Dedifferentiated amniotic fluid mesenchymal stem cell (primary cell): ENCODE results near the gene ZNF524.
A peak's percentile ranks its signal among the peaks of the same experiment; 100 is the strongest.
"Not testable (repeated sequence)": the region's sequence is repeated elsewhere in the genome, so short reads cannot be mapped to it uniquely, and the experiment has no call there.

Experiments
- DNase-seq: peaks from one replicate; pipeline ENCODE4 v3.0.0-alpha.2; 2016; ENCODE audit errors: extremely low spot score

ZNF524 gene

DNA sequence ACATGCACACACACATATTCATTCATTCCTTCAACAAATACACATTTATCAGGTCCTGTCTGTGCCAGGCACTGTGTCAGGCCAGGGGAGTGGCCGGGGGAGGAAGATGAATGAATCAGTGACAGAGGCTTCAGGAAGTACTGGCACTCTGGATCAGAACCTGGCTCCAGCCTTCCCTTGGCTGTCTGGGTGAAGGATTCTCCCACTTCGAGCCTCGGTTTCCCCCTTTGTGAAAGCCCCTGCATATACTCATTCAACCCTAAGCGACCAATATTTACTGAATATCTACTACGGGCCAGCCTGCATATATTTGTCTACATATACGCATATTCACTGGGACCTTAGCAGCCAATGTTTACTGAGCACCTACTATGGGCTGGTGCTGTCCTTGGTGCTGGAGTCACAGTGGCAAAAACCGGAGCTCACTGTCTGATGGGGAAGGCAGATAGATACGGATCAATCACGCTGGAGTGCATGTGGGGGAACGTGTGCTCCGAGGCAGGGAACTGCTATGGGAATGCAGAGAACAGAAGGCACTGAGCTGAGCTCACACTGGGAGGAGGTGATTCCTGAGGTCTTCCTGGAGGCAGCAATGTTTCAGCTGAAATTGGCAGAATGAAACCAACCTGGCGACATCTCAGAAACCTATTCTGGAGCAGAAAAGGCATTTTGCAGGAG, 18.8 kb upstream of the ZNF524 start:
- DNase-seq: no peak

DNA sequence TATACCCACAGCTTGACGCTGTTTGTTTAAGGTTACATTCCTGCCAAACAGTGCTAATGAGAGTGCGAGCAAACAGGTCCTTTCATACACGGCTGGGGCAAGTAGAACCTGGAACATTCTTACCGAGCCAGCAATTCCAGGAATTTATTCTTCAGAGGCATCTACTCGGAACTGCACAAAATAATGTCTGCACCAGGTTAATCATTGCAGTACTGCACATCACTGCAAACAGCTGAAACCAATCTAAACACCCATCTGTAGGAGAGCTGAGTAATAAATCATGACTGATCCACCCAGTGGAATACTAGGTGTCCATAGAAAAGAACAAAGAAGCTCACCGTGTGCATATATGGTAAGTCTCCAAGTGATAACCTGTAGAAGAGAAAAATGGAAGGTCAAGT, 18.3 kb upstream of the ZNF524 start:
- DNase-seq: no peak

DNA sequence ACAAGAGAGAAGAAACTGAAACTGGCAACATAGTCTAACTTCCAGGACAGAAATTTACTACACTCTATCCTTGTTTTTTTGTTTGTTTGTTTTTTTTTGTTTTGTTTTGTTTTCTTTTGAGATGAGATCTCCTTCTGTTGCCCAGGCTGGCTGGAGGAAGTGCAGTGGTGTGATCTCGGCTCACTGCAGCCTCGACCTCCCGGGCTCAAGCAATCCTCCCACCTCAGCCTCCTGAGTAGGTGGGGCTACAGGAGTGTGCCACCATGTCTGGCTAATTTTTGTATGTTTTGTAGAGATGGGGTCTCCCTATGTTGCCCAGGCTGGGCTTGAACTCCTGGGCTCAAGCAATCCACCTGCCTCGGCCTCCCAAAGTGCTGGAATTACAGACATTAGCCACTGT, 17.8 kb upstream of the ZNF524 start:
- DNase-seq: not testable (repeated sequence)

DNA sequence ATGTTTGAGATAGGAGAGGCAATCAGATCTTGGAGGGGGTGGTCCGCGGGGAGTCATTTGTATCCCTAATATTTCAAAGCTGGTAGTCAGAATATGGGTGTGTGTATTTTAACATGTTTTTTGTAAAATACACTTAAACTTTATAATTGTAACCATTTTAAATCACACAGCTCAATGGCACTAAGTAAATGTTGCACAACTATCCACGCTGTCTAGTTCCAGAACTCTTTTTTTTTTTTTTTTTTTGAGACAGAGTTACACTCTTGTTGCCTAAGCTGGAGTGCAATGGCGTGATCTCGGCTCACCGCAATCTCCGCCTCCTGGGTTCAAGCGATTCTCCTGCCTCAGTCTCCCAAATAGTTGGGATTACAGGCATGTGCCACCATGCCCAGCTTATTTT, 16.2 kb upstream of the ZNF524 start:
- not testable (repeated sequence) for DNase-seq

DNA sequence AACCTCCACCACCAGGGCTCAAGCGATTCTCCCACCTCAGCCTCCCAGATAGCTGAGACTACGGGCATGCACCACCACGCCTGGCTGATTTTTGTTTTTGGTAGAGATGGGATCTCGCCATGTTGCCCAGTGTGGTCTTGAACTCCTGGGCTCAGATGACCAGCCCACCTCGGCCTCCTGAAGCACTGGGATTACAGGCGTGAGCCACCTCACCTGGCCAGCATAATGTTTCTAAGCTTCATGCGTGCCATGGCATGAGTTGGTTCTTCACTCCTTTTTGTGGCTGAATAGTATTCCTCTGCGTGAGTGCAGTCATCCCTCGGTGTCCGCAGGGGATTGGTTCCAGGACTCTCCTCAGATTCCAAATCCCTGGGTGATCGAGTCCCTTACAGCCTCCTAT, 15.2 kb upstream of the ZNF524 start:
- no peak for DNase-seq

DNA sequence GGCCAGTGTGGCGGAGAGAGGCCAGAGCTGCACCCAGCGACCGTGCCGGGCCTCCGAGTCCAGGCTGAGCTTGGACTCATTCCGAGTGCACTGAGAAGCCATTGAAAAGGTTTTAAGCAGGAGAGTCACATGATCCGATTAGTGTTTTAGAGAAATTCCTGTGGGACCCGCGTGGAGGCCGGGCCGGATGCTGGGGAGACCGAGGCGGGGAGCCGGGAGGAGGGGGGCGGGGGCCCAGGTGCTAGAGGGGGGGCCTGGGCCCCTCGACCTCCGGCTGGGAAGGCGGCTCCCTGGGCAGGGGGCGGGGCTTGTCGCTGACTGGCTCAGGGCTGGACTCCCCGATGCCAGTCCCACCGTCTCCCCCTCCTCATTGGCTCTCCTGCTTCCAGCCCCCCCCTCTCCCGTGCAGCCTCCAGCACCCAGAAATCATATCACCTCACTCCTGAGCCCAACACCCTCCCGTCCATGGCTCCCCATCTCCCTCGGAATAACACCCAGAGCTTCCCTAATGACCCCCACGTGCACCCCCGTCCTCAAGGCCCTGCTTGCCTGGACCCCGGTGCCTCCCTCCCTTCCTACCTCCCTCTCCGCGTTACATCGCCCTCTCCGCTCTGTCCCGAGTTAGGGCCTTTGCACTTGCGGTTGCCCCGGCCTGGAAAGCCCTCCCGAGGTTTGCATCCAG, 14.3 kb upstream of the ZNF524 start:
- DNase-seq: no peak

DNA sequence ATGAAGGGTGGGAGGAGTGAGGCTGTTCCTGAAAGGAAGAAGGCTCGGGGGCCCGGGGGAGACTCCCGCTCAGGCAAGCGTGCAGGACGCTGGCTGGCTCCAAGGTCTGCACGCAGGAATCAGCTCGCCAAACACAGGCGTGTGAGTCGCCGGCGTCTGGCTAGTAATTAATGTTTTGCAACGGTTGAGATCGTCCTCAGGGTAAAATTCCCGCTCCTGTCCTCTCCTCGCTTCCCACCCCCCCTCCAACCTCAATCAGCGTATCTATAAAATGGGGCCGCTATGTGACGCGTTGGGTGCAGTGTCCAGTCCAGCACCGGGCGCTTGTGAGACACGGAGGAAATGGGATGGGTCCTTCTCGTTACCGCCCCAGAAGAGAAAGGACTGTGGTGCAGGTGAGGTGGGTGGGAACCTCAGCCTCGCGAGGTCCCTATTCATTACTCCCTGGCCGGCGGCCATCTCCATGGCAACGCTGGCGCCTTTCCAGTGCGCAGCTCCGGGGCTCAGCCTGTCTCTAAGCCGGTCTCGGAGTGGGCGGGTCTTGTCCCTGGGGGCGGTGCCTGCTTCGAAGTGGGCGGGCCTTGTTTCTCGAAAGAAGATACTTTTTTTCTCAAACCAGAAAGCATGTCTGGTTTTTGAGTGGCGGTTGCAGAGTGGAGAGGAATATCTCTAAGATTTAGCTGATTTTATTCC, 13.0 kb upstream of the ZNF524 start:
- DNase-seq: peak; percentile 81

DNA sequence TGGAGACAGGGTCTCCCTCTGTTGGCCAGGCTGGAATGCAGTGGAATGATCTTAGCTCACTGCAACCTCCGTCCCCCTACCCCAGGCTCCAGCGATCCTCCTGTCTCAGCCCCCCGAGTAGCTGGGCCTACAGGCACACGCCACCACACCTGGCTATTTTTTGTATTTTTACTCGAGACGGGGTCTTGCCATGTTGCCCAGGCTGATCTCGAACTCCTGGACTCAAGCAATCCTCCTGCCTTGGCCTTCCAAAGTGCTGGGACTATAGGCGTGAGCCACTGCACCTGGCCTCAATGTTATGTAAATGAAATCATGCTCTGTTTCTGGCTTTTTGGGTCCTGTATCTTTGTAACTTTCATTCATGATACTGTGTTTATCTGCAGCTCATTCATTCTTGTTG, 11.3 kb upstream of the ZNF524 start:
- DNase-seq: no peak

DNA sequence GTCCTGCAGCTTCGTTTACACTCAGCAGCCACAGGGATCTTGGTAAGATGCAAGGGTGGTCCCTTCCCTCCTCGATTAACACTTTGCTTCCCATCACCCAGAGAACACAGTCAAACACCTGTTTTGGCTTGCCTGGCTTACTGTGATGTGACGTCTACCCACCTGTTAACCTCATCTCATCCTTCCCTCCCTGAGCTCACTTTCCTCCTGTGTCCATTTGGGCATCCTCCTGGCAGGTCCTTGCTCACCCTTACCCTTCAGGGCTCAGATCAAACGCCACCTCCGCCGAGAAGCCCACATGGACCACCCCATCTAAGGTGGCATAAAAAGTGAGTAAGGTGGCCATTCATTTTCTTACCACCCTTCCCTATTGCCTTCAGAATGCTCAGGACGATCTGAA, 10.0 kb upstream of the ZNF524 start:
- DNase-seq: no peak

DNA sequence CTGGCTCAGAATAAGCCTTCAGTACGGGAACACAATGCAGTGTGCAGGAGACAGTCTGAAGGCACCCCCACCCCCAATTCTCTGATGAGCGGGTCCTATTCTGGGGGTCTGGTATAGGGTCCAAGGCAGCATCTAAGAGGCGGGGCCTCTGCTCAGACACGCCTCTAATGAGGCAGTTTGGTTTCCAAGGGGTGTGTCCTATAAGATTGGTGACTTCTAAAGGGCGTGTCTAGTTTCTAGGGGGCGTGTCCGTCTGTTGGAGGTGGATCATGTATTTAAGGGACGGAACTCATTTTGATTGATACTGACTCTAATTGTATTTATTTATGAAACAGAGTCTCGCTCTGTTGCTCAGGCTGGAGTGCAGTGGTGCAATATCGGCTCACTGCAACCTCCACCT, 9.5 kb upstream of the ZNF524 start:
- no peak for DNase-seq

DNA sequence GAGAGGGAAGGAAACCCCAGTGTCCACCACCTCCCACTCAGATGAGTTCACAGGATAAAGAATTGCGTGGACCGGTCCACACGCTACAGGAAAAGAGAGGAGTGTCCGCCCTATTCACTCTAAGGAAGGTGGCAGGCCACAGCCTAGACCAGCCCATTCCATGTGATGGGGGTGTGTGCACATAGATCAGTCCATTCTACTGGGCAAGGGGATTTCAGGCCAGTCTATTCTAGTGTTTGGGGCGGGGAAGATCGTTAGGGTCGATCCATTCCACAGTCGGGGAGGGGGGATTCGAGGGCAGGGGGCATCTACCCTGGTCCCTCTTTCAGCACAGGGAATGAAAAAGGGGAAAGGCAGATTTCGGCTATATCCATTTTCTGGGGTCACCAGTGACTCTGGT, 8.5 kb upstream of the ZNF524 start:
- no peak for DNase-seq

DNA sequence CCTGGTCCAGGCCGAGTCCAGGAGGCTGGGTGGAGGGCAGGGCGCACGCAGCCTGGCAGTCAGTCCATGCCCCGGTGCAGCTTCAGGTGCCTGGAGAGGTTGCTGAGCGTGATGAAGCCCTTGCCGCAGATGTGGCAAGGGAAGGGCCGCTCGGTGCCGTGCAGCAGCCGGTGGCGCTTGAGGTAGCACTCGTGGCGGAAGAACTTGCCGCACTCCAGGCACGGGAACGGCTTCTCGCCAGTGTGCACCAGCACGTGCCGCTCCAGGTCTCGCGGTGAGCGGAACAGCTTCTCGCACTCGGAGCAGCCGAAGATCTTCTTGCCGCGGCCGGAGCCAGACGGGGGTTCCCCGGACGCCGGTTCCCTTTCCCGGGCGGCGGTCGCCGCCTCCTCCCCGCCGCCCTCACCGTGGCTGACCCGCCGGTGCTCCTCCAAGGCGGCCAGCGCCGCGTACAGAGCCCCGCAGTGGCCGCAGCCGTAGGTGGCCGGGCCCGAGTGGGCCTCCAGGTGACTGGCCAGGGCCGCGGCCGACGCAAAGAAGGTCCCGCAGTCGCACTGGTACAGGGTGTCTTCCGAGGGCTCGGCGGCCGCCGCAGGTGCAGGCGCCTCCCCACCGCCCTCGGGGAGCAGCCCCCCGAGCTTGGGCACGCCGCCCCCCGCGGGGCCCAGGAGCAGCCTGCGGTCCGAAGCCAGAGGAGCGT, 7.5 kb upstream of the ZNF524 start:
- DNase-seq: no peak

DNA sequence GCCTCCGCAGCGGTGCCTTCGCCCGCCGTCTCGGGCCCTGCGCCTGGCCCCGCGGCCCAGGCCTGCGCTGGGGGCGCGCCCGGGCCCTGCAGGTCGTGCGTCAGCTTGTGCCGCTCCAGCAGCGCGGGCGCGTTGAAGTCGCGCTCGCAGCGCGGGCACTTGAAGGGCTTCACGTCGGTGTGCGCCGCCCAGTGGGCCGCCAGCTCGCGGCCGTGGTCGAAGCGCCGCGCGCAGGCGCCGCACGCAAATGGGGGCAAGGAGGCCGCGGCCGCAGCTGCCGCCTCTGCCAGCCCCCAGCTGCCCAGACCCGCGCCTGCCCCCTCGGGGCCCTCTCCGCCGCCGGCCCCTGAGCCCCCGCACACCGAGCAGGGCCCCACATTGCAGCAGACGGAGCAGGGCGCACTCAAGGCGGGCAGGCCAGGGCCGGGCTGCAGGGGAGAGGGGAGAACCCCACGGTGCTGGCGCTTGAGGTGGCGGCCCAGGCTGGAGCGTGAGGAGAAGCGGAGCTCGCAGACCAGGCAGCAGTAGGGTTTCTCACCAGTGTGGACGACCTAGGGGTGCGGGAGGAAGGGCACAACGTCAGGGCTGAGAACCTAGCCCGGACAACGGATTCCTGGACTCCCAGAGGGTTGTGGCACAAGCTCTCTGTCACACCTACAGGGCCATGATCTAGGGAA, 6.9 kb upstream of the ZNF524 start:
- DNase-seq: no peak

DNA sequence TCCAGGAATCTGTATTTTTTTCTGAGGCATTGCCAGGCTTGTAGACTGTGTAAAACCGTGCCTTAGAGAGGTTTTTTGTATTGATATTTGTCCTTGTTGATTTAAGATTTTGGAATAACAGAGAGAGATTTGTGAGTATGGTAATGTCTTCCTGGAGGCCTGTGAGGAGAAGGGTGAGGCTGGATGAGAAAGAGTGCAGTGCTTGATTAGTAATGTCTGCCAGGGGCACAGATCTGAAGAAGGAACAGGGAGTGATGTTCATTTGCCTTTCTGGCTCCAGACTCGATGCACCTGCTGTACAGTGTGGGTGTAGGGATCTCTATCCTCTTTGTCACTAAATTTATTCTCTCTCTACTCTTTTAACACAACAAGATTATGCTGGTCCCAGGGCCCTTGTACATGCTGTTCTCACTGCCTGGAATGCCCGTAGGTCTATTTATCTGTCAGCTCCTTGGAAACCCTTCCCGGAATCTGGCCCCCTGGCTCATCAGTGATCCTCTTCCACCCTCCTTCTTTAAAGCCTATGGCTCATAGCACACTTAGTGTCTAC, 5.0 kb upstream of the ZNF524 start:
- no peak for DNase-seq

DNA sequence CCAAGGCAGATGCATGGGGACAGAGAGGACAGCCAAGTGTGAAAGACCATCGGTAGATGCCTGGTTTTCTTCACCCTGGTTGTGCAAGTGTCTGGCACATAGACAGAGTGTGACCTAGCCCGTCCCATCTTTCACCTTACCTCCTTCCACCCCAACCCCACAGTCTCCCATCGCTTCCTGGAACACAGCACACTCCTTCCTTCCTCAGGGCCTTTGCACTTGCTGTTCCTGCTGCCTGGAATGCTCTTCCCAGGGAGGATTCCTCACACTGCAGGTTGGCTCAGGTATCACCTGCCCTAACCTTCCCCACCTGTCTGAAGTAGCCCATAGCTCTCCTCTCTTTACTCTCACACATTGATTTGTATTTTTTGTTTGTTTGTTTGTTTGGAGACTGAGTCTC, 3.8 kb upstream of the ZNF524 start:
- no peak for DNase-seq

DNA sequence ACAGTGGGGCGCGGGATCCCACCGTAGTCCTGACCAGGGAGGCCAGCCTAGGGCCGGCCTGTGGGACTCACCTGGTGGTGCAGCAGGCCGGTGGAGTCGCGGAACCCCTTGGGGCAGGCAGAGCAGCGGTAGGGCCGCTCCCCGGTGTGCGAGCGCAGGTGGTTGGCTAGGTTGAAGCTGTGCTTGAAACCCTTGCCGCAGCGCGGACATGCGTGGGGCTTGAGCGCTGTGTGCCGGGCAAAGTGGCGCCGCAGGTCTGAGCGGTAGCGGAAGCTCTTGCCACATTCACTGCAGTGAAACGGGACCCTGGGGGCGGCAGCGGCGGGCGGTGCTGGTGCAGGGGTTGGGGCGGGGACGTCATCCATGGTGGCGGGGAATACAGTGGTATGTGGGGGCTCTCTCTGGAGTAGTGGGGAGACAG, 2.6 kb upstream of the ZNF524 start:
- DNase-seq: no peak

DNA sequence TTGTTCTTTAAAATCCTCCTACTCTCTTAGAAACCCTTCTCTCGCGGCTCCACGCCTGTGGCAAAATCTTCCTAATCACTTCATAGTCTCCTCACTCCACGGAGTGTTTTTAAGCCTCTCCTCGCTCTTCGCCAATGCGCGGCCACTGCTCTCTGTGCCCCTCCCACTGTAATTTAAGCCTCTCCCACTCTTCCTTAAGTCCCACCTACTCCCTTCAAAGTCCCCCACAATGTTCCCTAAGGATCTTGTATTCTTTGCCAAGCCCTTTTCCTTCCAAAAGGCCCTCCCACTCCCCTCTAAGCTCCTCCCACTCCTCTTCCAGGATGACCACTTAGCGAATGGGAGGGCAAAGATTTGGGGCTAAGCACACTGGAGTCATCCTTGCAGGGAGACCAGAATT, 2.1 kb upstream of the ZNF524 start:
- no peak for DNase-seq

DNA sequence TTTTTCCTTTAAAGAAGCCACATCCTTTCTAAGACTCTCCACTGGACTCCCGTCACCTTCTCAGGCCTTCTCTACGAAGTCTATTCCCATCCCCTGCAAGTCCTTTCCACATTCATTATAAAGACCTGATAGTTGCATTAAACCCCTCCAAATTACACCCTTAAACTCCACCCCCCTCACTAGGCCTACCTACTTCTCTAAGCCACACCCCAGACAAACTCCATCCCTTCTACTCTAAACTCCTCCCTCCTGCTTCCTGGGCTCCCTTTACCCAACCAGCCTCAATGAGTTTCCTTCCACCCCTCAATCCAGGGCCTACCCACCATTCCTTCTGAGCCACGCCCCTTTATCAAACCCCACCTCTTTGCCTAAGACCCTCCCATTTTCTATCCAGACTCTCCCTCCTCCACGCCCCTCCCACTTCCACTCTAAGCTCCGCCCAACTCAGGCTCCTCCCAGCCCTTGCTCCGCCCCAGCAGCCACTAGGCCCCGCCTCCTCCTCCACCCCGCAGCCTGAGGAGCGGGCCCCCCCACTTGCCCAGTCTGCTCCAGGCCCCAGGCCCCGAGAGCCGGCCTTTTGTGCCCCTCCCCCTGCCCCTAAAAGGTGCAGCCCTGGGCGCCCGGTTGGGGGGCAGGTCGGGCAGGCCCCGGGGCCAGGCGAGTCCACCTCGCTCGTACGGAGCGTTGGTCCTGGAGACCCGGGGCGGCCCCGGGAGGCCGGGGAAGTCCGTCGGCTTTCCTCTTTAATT, 1.2 kb upstream of the ZNF524 start:
- peak; percentile 91 for DNase-seq

DNA sequence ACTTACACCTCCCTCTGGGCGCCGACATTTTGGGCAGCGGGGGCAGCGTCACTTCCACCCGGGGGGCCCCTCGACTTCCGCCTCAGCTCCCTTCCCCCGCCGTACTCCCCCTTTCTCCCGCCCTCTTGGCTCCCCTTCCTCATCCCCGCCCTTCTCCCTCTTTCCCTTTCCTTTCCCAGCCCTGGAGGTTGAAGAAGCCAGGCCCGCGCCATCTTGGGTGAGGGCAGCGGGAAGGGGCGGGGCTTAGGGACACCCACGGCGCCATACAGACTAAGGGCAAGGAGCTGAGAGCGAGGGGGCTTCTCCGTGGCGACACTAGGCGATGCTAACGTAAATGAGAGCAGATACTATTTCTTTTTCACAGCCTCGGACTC, 633 bp upstream of the ZNF524 start, which contains the start of gene FIZ1:
Gene FIZ1, minus strand, starts transcription at position 50 of the 374 bp plus-strand sequence. CDS start 1,652 bp downstream, outside the sequence.
- peak; percentile 98 for DNase-seq

DNA sequence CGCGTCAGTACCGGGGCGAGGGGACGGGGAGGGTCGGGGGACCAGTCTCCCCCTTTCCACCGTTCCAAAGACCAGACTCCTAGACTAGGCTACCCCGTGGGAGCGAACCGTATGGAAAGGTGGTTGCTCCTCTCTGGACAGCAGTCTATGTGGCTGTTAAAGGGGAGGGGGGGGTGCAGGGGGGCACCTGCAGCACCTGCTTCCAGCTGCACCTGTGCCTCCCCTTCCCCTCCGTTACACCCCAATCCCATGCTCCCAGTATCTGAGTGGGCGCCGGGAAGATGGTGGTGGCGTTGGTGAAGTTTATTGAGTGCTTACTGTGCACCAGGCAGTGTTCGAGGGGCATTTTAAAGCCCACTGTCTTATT, 557 bp downstream of the ZNF524 start:
- DNase-seq: no peak

DNA sequence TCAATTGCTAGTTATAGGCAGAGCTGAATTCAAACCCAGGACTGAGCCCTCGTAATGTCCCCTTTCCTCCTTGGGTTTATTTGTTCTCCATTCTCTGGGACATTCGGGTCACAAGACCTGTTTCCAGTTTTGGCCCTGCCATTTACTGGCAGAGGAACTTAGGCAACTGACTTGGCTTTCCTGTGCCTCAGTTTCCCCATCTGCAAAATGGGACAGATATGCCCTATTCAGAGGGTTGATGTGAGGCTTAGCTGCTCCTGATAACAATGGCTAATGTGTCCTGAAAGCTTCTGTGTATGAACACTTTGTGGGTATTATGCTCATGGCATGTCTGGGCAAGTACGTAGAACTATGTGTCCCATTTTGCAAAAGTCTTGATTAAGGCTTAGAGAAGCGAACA, 996 bp downstream of the ZNF524 start:
- no peak for DNase-seq
